ENCODE results near the gene TRIM63. TPM values are rescaled to one million over a fixed set of nuclear protein-coding genes. Genes with fewer than 3 reads are reported as not detected.

Gene TRIM63
- total and polyA plus RNA-seq, 2 donors (not counting 1 experiment from before 2014, with no cell fraction given), result not detected

DNA sequence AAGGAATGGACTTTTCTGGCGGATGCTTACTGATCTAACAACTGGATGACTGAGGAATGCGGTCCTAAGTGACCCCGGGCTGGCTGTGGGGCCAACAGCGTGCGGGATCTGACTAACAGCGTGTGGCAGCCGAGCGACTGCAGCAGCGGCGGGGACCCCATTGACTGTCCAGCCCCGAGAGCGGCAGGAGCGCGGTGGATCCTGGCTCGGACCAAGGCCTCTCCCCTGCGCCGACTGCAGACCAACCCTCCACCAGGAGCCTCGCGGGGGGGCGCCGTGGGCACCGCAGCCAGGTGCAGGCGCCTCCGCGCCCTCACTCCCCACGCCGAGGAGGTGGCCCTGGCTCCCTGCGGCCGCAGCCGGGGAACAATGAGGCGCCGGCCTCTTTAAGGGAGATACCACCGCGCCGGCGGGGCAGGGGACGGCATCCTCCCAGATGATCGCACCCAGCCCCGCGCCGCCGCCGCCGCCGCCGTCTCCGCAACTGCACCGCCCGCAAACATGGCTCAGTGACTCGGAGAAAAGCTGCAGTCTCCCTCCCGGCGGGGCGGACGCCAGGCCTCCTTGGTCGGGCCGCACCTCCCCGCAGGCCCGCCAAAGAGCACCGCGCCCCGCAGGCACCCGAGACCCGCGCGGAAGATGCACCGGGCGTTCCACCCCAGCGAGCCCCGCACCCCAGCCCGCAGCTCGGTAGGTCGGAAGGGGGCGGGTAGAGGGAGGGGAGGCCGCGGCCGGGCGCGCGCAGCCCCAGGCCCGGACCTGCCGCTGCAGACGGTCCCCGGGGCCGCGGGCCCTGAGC lies 43.5 kb upstream of the TRIM63 start:
- no peaks in the 10 kb centered on the region for H3K9me3 Mint-ChIP-seq (ENCODE audit: insufficient read depth)
- Histone ChIP-seq H3K9ac (ENCODE audit: low read length) (peak overlapping the region; percentile 81), H3K4me1 (ENCODE audit: control insufficient read depth in 2 of 2, insufficient read depth in 2 of 2, low read length in 2 of 2) (peaks cover 12 to 17% of the 10 kb centered on the region in 2 donors), H3K36me3 (replicated peaks in 1 of 2; ENCODE audit: control extremely low read depth in 1 of 2, control insufficient read depth in 1 of 2, extremely low read depth in 1 of 2, insufficient read depth in 2 of 2, low read length in 1 of 2) (peaks cover 0 to 11% of the 10 kb centered on the region in 2 experiments), H3K27ac (ENCODE audit: low read length in 2 of 2) (peak overlapping the region; percentile 3 to 72), H3K4me2 (replicated peaks; ENCODE audit: low read depth, low read length, poor library complexity, severe bottlenecking) (peak overlapping the region; percentile 88), H3K4me3 (ENCODE audit: control extremely low read depth in 1 of 5, extremely low read depth in 1 of 5, insufficient read depth in 1 of 5, low read depth in 2 of 5, low read length in 4 of 5) (peak overlapping the region; percentile 65 to 95 (median 94)), H4K20me1 (ENCODE audit: control insufficient read depth, insufficient read depth, low read length, poor library complexity, severe bottlenecking) (peaks cover 4% of the 10 kb centered on the region), H2AFZ (ENCODE audit: insufficient read depth, low read depth, low read length, poor library complexity, severe bottlenecking) (peak overlapping the region; percentile 95), H3K27me3 (replicated peaks in 1 of 4; ENCODE audit: control extremely low read depth in 1 of 4, control insufficient read depth in 3 of 4, insufficient read depth in 4 of 4, low read length in 3 of 4) (no peaks in the 10 kb centered on the region), H3K9me3 (ENCODE audit: control extremely low read depth in 1 of 3, control insufficient read depth in 2 of 3, insufficient read depth in 1 of 3, low read length in 2 of 3) (no peaks in the 10 kb centered on the region), H3K79me2 (ENCODE audit: control insufficient read depth, insufficient read depth, low read length) (peaks cover 35% of the 10 kb centered on the region)
- H3K27ac Mint-ChIP-seq, result peak overlapping the region; percentile 87
- CTCF ChIA-PET, result interaction anchor here (2.1 to 17.9 kb wide), 2 partner anchors 35 to 59 kb away, joined by 10 to 336 read pairs; partner anchors contain the start of gene ZNF593
- intact Hi-C loops (cut with micrococcal nuclease), result loop anchor here (1.0 to 5.0 kb wide), 9 partner anchors 58 to 676 kb away; partner anchors contain the start of genes CEP85, DHDDS, HMGN2 and PIGV
- TF ChIP-seq CTCF (IDR thresholded peaks at IDR 0.05) (no peak), EZH2 (IDR thresholded peaks at IDR 0.05; ENCODE audit: borderline replicate concordance, insufficient read depth, low read depth, low read length, poor library complexity, severe bottlenecking) (no peak)
- under 1% methylated on average over 84 of the region's 85 CpGs for WGBS (ENCODE audit: insufficient coverage)
- no peaks in the 10 kb centered on the region for H3K27me3 Mint-ChIP-seq
- H3K4me1 Mint-ChIP-seq, result peaks cover 16% of the 10 kb centered on the region
- POLR2A ChIA-PET, result no interaction called here
- peak; percentile 44 for ATAC-seq (ENCODE audit: low read depth)
- H3K4me3 Mint-ChIP-seq, result peak overlapping the region; percentile 92
- DNase-seq, result peak; percentile 86

Measured in B cell (primary cell).